Measurements from ENCODE around the gene TBC1D9. TPM values are rescaled to one million over a fixed set of nuclear protein-coding genes. Genes with fewer than 3 reads are reported as not detected.

Gene TBC1D9
- polyA plus RNA-seq, 3 donors, result 63.1 to 66.2 (median 64.6) TPM

Other genes with a start within 250 kb of the TBC1D9 start
- 10 to 100 TPM; 41.5 to 52.2 (median 47.7) TPM for gene ELMOD2, start 232.2 kb downstream of the TBC1D9 start, polyA plus RNA-seq (ENCODE audit: insufficient read length in 3 of 3)
- gene UCP1, start 187.4 kb downstream of the TBC1D9 start, polyA plus RNA-seq (ENCODE audit: insufficient read length in 3 of 3), result under 1 TPM; 0.11 to 0.18 (median 0.17) TPM

Data from right renal cortex interstitium (tissue), 3 donors.